HepG2 (cell line): ENCODE results near the gene GHR.

Experiments used
- U2AF1 ChIP-seq: fragments of 200-400 bp; formaldehyde crosslinking; optimal IDR thresholded peaks from 2 replicates; pipeline ENCODE3; 2017; ENCODE audit warnings: mild to moderate bottlenecking, low read depth, low read length
- ZBTB20 ChIP-seq: sonication (generic); formaldehyde crosslinking; IDR thresholded peaks from 2 replicates; pipeline ENCODE4 v1.8.1; 2023; ENCODE audit warnings: missing genetic modification reagents, low read depth, mild to moderate bottlenecking, borderline replicate concordance
- ZNF224 ChIP-seq: sonication (generic); formaldehyde crosslinking; IDR thresholded peaks from 2 replicates; pipeline ENCODE4 v1.5.0; 2020; ENCODE audit warnings: mild to moderate bottlenecking, missing genetic modification reagents
- TF ChIP-seq, protein P1 (sequence below): sonication (generic); formaldehyde crosslinking; IDR thresholded peaks from 2 replicates; pipeline ENCODE4 v1.8.1; 2022; ENCODE audit warnings: mild to moderate bottlenecking, missing genetic modification reagents
- TF ChIP-seq, protein P2 (sequence below): sonication (generic); formaldehyde crosslinking; IDR thresholded peaks from 2 replicates; pipeline ENCODE4 v1.9.0; 2021; ENCODE audit warnings: missing genetic modification reagents, borderline replicate concordance

DNA sequence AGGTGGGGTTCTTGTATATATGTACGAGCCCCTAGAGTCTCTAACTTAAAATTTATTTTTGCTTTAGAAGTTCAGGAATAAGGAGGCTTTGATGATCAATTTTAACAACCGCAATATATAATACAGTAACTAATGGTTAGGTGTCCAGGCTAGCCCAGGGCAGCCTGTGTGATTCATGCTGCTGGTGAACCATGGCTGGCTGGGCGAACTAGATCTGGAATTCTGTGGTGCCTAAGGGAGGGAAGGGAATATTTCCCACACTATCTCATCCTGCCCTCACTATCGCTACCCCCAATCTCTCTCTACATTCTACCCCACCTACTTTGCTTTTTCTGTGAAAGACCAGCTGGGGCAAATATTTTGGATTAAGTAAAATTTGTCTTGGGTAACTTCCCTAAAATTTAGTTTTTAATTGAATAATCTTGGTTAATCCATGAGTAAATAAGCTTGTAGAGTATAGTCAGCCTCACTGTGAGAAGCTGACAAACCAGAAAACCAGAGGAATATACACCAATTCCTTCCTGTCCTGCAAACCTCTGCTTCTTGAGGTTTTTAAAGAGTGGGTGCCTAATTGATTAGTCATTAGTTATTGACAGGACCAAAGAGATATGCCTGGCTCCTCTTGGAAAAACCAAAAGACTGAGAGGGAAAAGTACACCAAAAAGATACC is 218.2 kb downstream of the GHR start:
- TF ChIP-seq U2AF1 (no peak), ZNF224 (no peak), ZBTB20 (CRISPR knock-in tag) (no peak)
- TF ChIP-seq, protein P1, sequence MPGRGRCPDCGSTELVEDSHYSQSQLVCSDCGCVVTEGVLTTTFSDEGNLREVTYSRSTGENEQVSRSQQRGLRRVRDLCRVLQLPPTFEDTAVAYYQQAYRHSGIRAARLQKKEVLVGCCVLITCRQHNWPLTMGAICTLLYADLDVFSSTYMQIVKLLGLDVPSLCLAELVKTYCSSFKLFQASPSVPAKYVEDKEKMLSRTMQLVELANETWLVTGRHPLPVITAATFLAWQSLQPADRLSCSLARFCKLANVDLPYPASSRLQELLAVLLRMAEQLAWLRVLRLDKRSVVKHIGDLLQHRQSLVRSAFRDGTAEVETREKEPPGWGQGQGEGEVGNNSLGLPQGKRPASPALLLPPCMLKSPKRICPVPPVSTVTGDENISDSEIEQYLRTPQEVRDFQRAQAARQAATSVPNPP (CRISPR knock-in tag): no peak
- TF ChIP-seq, protein P2, sequence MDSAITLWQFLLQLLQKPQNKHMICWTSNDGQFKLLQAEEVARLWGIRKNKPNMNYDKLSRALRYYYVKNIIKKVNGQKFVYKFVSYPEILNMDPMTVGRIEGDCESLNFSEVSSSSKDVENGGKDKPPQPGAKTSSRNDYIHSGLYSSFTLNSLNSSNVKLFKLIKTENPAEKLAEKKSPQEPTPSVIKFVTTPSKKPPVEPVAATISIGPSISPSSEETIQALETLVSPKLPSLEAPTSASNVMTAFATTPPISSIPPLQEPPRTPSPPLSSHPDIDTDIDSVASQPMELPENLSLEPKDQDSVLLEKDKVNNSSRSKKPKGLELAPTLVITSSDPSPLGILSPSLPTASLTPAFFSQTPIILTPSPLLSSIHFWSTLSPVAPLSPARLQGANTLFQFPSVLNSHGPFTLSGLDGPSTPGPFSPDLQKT (CRISPR knock-in tag): no peak
